ENCODE data around the gene ATP6V1F. TPM values are rescaled to one million over a fixed set of nuclear protein-coding genes. Genes with fewer than 3 reads are reported as not detected.

The ATP6V1F gene
- total RNA-seq, 1 donor from 2014 or later: 127 TPM

DNA sequence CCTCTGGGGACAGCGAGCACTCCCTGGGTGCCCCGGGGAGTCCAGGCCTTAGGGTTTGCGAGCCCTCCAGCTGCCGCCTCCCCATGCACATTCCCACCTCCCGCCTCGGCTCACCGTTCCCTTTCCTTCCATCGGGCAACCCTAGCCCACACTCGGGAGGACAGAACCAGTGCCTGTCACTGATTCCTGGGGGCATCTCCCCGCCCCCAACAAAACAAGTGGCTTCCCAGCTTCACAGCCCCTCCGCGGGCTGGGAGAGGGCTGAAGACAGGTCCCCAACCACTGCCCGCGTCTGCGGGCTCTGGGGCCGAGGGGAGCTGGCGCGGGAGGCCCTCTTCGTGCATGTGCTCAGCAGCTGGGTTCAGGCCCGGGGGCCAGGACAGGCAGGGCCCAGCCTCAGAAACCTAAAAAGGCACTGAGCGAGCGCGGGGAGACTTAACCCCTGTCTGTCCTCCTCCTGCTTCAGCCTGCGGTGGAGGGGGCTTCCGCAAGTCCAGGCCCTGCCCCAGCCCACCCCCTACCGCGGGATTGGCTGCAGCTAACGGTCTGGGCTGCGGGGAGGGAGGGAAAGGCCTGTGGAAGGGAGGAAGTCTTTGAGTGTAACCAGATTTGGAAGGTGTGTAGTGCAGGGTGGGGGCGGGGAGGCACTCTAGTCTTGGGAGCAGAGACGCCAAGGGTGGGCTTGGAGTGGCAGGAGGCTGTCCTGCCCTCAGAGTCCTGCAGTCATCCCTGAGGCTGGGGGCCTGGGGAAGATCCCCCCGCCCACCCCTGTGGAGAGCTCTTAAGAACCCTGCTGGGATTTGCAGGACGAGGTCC lies 31.3 kb upstream of the ATP6V1F start:
- no peaks in the 10 kb centered on the region for H3K9me3 Mint-ChIP-seq
- no peak for DNase-seq
- H3K27me3 Mint-ChIP-seq: peaks cover 42% of the 10 kb centered on the region
- intact Hi-C loops (cut with micrococcal nuclease): no loop called here
- H3K27ac Mint-ChIP-seq: no peak overlapping the region
- peaks cover 8% of the 10 kb centered on the region for H3K4me1 Mint-ChIP-seq
- H3K36me3 Mint-ChIP-seq (ENCODE audit: low read depth): no peaks in the 10 kb centered on the region
- H3K4me3 Mint-ChIP-seq: peak overlapping the region; percentile 32

- Mint-ChIP-seq H3K27ac (no peak overlapping the region), H3K9me3 (no peaks in the 10 kb centered on the region), H3K4me1 (peaks cover 8% of the 10 kb centered on the region), H3K36me3 (ENCODE audit: low read depth) (no peaks in the 10 kb centered on the region), H3K4me3 (no peak overlapping the region), H3K27me3 (peaks cover 42% of the 10 kb centered on the region)
- intact Hi-C loops (cut with micrococcal nuclease): no loop called here
- no peak for DNase-seq
Measured at GRCh38 chr7:128831994-128832879, 30.4 kb upstream of the ATP6V1F start.

DNA sequence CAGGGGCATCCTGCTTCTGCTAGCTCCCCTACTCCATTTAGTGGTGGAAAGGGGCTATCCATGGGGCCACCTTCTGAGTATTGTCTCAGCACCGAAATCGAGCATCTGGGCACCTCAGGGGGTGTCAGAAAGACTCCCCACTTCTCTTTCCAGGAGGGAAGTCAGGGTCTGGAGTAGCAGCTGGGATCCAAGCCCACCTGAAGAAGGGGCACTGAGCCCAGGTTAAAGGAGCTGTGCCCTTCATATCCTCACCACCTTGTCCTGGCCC lies 29.8 kb upstream of the ATP6V1F start:
- H3K4me3 Mint-ChIP-seq: no peak overlapping the region
- intact Hi-C loops (cut with micrococcal nuclease): no loop called here
- no peak for DNase-seq
- peaks cover 8% of the 10 kb centered on the region for H3K4me1 Mint-ChIP-seq
- no peak overlapping the region for H3K27ac Mint-ChIP-seq
- no peaks in the 10 kb centered on the region for H3K36me3 Mint-ChIP-seq (ENCODE audit: low read depth)
- H3K9me3 Mint-ChIP-seq: no peaks in the 10 kb centered on the region
- H3K27me3 Mint-ChIP-seq: peaks cover 42% of the 10 kb centered on the region

DNA sequence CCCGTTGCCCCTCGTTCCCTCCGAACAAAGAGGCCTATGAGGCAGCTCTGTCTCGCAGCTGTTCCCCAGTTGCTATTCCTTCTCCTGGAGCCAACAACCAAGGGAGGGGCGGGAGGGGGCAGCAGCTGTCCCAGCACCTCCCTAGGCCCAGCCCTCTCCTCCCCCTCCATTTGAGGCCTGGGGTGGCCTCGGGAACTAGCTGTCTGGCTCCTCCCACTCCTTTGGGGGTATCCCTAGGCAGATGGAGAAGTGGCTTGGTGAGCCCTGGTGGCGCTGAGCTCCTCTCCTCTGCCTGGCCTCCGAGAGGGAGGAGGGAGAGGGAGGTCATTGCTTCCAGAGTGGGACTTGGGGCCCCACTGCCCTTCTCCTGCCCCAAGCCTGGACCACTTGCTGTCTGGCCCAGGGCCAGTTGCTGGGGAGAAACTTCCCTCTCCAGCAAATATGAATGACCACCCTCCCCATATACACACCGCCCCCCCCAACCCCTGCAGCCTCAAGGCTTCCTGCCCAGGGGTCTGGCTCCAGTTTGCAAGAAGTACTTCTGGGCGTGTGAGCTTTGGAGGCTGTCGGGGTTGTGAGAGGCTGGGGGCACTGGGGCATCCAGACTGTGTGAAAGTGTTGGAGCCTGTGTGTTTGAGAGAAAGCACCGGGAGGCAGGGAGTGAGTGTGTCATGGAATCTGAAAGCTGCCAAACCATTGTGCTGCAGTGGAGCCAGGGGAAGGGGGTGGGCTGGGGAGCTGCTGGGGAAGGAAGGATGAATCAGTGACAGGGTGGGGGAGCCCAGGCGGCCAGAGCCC lies 29.3 kb upstream of the ATP6V1F start:
- H3K9me3 Mint-ChIP-seq: no peaks in the 10 kb centered on the region
- no peak overlapping the region for H3K4me3 Mint-ChIP-seq
- no peaks in the 10 kb centered on the region for H3K36me3 Mint-ChIP-seq (ENCODE audit: low read depth)
- intact Hi-C loops (cut with micrococcal nuclease): no loop called here
- DNase-seq: no peak
- H3K4me1 Mint-ChIP-seq: peaks cover 8% of the 10 kb centered on the region
- no peak overlapping the region for H3K27ac Mint-ChIP-seq
- H3K27me3 Mint-ChIP-seq: peaks cover 37% of the 10 kb centered on the region

DNA sequence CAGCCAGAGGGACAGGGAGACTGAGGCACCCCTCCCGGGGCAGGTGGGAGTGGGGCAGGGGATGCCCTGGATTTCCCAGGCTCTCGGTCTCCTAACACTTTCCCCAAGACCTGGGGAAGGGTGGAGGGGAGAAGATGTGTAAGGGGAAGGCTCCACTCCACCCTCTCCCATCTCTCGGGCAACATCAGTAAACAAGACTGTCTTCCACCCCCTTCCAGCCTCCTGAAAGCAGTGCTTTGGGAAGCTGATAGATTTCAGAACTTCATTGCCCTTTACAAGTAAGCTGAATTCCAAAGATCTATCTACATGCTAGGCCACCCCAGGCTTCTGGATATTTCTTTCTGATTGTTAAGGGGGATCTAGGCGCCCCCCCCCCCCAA lies 28.7 kb upstream of the ATP6V1F start:
- no peak overlapping the region for H3K27ac Mint-ChIP-seq
- intact Hi-C loops (cut with micrococcal nuclease): no loop called here
- H3K27me3 Mint-ChIP-seq: peaks cover 32% of the 10 kb centered on the region
- no peaks in the 10 kb centered on the region for H3K36me3 Mint-ChIP-seq (ENCODE audit: low read depth)
- no peak for DNase-seq
- no peaks in the 10 kb centered on the region for H3K9me3 Mint-ChIP-seq
- H3K4me3 Mint-ChIP-seq: no peak overlapping the region
- H3K4me1 Mint-ChIP-seq: peaks cover 8% of the 10 kb centered on the region

DNA sequence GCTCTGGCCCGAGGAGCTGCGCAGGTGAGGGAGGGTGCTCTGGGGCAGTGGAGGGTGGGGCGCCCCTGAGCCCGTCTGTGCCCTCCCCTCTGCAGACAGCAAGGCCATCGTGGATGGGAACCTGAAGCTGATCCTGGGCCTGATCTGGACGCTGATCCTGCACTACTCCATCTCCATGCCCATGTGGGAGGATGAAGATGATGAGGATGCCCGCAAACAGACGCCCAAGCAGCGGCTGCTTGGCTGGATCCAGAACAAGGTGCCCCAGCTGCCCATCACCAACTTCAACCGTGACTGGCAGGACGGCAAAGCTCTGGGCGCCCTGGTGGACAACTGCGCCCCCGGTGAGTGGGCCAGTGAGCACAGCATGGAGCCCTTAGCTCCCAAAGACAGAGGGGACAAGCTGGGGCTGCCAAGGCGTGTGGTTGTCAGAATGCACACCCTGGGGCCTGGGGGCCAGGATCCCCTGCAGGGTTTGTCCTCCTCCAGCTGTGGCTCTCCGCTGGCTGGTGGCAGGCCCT lies 27.4 kb upstream of the ATP6V1F start:
- Mint-ChIP-seq H3K9me3 (no peaks in the 10 kb centered on the region), H3K4me1 (peaks cover 5% of the 10 kb centered on the region), H3K4me3 (no peak overlapping the region), H3K36me3 (ENCODE audit: low read depth) (no peaks in the 10 kb centered on the region), H3K27ac (no peak overlapping the region), H3K27me3 (peaks cover 23% of the 10 kb centered on the region)
- no peak for DNase-seq
- intact Hi-C loops (cut with micrococcal nuclease): no loop called here

GRCh38 chr7:128835790-128836641 lies 26.6 kb upstream of the ATP6V1F start:
- DNase-seq: no peak
- peaks cover 18% of the 10 kb centered on the region for H3K27me3 Mint-ChIP-seq
- intact Hi-C loops (cut with micrococcal nuclease): no loop called here

DNA sequence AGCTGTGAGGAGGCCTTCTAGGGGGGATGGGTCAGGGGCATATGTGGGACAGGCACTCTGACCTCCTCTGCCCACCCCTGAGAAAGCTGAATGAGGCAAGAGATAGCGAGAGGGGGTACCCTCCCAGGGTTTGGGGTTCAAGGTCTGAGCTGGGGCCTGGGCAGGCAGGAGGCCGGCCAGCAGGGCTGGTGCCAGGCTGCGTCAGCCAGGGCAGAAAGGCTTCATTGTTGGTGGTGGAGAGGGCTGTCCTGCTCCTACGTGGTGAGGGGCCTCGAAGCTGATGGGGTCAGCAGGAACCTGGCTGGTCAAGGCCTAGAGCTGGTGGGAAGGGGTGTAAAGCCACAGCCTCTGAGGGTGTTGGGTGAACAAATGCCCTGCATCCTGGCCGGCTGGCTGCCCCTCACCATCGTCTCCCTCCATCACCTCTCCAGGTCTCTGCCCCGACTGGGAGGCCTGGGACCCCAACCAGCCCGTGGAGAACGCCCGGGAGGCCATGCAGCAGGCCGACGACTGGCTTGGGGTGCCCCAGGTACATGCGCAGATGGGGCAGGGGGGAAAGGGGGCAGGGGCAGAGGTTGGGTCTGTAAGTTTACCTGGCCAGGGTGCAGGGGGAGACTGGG lies 25.8 kb upstream of the ATP6V1F start:
- no peak for DNase-seq
- Mint-ChIP-seq H3K9me3 (no peaks in the 10 kb centered on the region), H3K36me3 (ENCODE audit: low read depth) (no peaks in the 10 kb centered on the region), H3K27ac (no peak overlapping the region), H3K27me3 (peaks cover 12% of the 10 kb centered on the region), H3K4me3 (no peak overlapping the region), H3K4me1 (no peaks in the 10 kb centered on the region)
- intact Hi-C loops (cut with micrococcal nuclease): no loop called here

More at GRCh38 chr7:128835790-128836641, 26.6 kb upstream of the ATP6V1F start:
- H3K36me3 Mint-ChIP-seq (ENCODE audit: low read depth): no peaks in the 10 kb centered on the region
- H3K4me1 Mint-ChIP-seq: no peaks in the 10 kb centered on the region
- H3K27ac Mint-ChIP-seq: no peak overlapping the region
- H3K9me3 Mint-ChIP-seq: no peaks in the 10 kb centered on the region
- no peak overlapping the region for H3K4me3 Mint-ChIP-seq

- intact Hi-C loops (cut with micrococcal nuclease): no loop called here
- H3K27ac Mint-ChIP-seq: no peak overlapping the region
- H3K27me3 Mint-ChIP-seq: peaks cover 10% of the 10 kb centered on the region
- H3K4me1 Mint-ChIP-seq: no peaks in the 10 kb centered on the region
- no peak for DNase-seq
- H3K9me3 Mint-ChIP-seq: no peaks in the 10 kb centered on the region
- no peak overlapping the region for H3K4me3 Mint-ChIP-seq
- no peaks in the 10 kb centered on the region for H3K36me3 Mint-ChIP-seq (ENCODE audit: low read depth)
Measured at GRCh38 chr7:128837521-128837921, 25.1 kb upstream of the ATP6V1F start.

- no peak for DNase-seq
- H3K9me3 Mint-ChIP-seq: no peaks in the 10 kb centered on the region
- H3K27me3 Mint-ChIP-seq: peaks cover 10% of the 10 kb centered on the region
- no peak overlapping the region for H3K27ac Mint-ChIP-seq
- H3K4me3 Mint-ChIP-seq: no peak overlapping the region
- H3K36me3 Mint-ChIP-seq (ENCODE audit: low read depth): no peaks in the 10 kb centered on the region
- intact Hi-C loops (cut with micrococcal nuclease): no loop called here
- no peaks in the 10 kb centered on the region for H3K4me1 Mint-ChIP-seq
Measured at GRCh38 chr7:128838109-128838779, 24.4 kb upstream of the ATP6V1F start.

- intact Hi-C loops (cut with micrococcal nuclease): no loop called here
- Mint-ChIP-seq H3K4me1 (no peaks in the 10 kb centered on the region), H3K9me3 (no peaks in the 10 kb centered on the region), H3K27me3 (peaks cover 3% of the 10 kb centered on the region), H3K36me3 (ENCODE audit: low read depth) (no peaks in the 10 kb centered on the region), H3K4me3 (no peak overlapping the region), H3K27ac (no peak overlapping the region)
- no peak for DNase-seq
Measured at GRCh38 chr7:128838981-128839731, 23.5 kb upstream of the ATP6V1F start.

DNA sequence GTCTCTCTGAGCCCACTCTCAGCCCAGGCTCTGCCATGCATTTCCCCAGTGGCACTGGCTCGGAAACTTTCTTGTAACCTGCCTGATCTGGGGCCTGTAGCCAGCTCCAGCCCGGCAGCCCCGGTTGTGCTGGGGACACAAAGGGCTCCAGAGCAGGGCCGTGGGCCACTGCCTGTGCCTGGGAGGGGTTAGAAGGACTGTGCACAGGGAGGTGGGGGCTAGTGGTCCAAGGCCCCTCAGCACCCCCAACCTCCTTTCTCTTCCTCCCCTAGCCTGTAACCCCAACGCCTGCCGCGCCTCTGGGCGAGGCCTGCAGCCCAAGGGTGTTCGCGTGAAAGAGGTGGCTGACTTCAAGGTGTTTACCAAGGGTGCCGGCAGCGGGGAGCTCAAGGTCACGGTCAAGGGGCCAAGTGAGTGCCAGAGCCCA lies 22.9 kb upstream of the ATP6V1F start:
- Mint-ChIP-seq H3K27ac (no peak overlapping the region), H3K4me1 (no peaks in the 10 kb centered on the region), H3K36me3 (ENCODE audit: low read depth) (no peaks in the 10 kb centered on the region), H3K4me3 (no peak overlapping the region), H3K9me3 (no peaks in the 10 kb centered on the region), H3K27me3 (no peaks in the 10 kb centered on the region)
- no peak for DNase-seq
- intact Hi-C loops (cut with micrococcal nuclease): loop anchor here (5.0 kb wide), 1 partner anchor 253 kb away; no protein-coding TSS in a partner anchor

Measured in activated CD4-positive, alpha-beta T cell treated with anti-CD3 and anti-CD28 coated beads, Interleukin-2, amount 10 ng/mL, durations not matched to agents 24 days and 14 days (primary cell).